Ascending aorta (tissue), 2 donors: Measurements from ENCODE around the gene BRD7. TPM values are rescaled to one million over a fixed set of nuclear protein-coding genes. Genes with fewer than 3 reads are reported as not detected.

Source experiments
- DNase-seq, 2 donors: peaks; one replicate each; pipeline ENCODE4 v3.0.0-alpha.2; 2019; ENCODE audit warnings: low spot score in 2 of 2
- H3K27ac ChIP-seq, 2 donors: fragments of 200-600 bp; sonication (generic); one replicate each; pipeline ENCODE4 v1.5.1; 2016 to 2017; ENCODE audit warnings: mild to moderate bottlenecking in 1 of 2
- H3K27me3 ChIP-seq: fragments of 200-600 bp; sonication (generic); one replicate; pipeline ENCODE4 v1.5.1; 2017
- H3K36me3 ChIP-seq, 2 donors: fragments of 200-600 bp; sonication (generic); one replicate each; pipeline ENCODE4 v1.5.1; 2016
- H3K4me1 ChIP-seq, 2 donors: fragments of 200-600 bp; sonication (generic); one replicate each; pipeline ENCODE4 v1.5.1; 2016 to 2017; ENCODE audit warnings: mild to moderate bottlenecking in 1 of 2
- H3K4me3 ChIP-seq, 2 donors: fragments of 200-600 bp; sonication (generic); one replicate each; pipeline ENCODE4 v1.5.1; 2016 to 2017; ENCODE audit warnings: mild to moderate bottlenecking in 1 of 2
- H3K9me3 ChIP-seq, 2 donors: fragments of 200-600 bp; sonication (generic); one replicate each; pipeline ENCODE4 v1.5.1; 2016
- CTCF ChIP-seq, 3 experiments: fragments of 200-600 bp in 2 of 3; fragments of 450-650 bp in 1 of 3; sonication (generic) in 2 of 3; IDR thresholded peaks; one replicate each; pipeline ENCODE4 v1.5.1; 2016 to 2019; ENCODE audit warnings: antibody characterized with exemption in 3 of 3, mild to moderate bottlenecking in 1 of 3, moderate library complexity in 1 of 3
- intact Hi-C: fragments of 100-400 bp; cut with DNase I; formaldehyde crosslinking; loops from one replicate; pipeline ENCODE4 v1.15.1; 2023
- total RNA-seq: library from RNA; depleted of rRNA; stranded (reverse); fragments of >200 nt; gene quantifications from one replicate; pipeline ENCODE4 v1.1.0, GENCODE V29; 2016

BRD7 gene
- total RNA-seq, 1 donor from 2014 or later, result 17.7 TPM

DNA sequence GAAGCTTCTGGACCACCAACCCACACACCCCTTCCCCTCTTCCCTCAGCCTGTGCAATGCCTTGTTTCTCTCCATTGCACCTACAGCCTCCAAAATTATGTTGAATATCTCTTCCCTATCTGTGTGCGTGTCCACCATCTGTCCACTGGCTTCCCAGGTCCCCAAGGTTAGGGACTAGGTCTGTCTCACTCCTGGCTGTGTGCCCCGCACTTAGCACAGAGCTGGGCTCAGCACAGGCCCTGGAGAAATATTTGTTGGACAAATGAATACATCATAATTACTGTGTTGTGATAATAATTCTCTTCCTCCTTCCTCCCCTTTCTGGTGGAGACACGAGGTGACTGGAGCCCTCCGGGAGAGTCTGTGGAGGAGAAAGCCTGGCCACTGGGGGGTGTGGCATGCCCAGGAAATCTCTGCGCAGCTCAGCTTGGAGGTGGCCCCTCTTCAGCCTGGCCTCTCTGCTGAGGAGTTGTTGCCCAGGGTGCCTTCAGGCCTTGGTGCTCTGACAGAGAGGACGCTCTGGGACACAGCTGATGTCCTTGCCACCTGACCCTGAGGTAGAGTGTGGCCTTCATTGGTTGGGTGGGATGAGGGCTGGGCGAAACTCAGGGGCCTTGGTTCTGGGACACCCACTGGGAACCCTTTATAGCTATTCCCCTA is 3.3 kb upstream of the BRD7 start:
- intact Hi-C loops, result loop anchor here (1.0 to 10.0 kb wide), 5 partner anchors 127 to 433 kb away; partner anchors contain the start of gene CYLD
- no peak for DNase-seq
- peaks cover 5 to 26% of the 10 kb centered on the region in 2 donors for H3K4me1 ChIP-seq
- H3K9me3 ChIP-seq, result no peaks in the 10 kb centered on the region
- no peak overlapping the region for H3K4me3 ChIP-seq
- H3K27me3 ChIP-seq, result no peaks in the 10 kb centered on the region
- H3K27ac ChIP-seq, result peak overlapping the region; percentile 79
- TF ChIP-seq CTCF (IDR thresholded peaks at IDR 0.05), result peak; percentile 17 to 60 (median 30)
- no peaks in the 10 kb centered on the region for H3K36me3 ChIP-seq

DNA sequence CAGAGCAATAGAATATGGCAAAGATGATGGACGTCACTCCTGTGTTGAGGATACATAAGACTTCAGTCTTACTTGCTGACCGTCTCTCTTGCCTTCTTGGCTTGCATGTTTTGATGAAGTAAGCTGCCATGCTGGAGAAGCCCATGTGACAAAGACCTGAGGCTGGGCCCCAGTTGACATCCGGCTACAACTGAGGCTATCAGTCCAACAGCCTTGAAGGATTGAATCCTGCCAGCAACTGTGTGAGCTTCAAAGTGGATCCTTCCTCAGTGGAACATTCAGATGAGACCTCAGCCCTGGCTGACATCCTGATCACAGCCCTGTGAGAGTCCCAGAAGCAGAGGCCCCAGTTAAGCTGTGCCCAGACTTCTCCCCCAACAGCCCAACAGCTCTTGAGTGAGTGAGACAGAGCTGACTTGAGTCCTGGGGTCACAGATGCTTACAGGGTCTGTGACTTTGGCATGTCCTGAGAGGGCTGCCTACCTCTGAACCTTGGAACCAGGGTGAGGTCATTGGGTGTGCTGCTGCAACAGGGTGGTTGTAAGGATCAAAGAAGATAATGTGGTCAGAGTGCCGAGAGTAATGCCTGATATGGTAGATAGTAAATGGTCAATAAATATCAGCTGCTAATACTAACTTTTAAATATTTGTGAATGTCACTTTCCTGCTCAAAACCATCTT is 2.4 kb upstream of the BRD7 start:
- TF ChIP-seq CTCF (IDR thresholded peaks at IDR 0.05), result no peak
- DNase-seq, result no peak
- no peak overlapping the region for H3K4me3 ChIP-seq
- no peaks in the 10 kb centered on the region for H3K9me3 ChIP-seq
- H3K4me1 ChIP-seq, result peaks cover 5 to 34% of the 10 kb centered on the region in 2 donors
- no peak overlapping the region for H3K27ac ChIP-seq
- no peaks in the 10 kb centered on the region for H3K36me3 ChIP-seq
- intact Hi-C loops, result loop anchor here (5.0 to 10.0 kb wide), 2 partner anchors 371 to 434 kb away; partner anchors contain the start of gene CYLD
- H3K27me3 ChIP-seq, result no peaks in the 10 kb centered on the region

- intact Hi-C loops, result loop anchor here (1.0 to 10.0 kb wide), 7 partner anchors 42 to 344 kb away; partner anchors contain the start of genes CNEP1R1, HEATR3, NKD1 and TENT4B
- DNase-seq, result no peak
- H3K4me1 ChIP-seq, result peaks cover 5 to 42% of the 10 kb centered on the region in 2 donors
- H3K36me3 ChIP-seq, result peaks cover 2 to 3% of the 10 kb centered on the region in 2 donors
- peak overlapping the region; percentile 72 to 73 for H3K27ac ChIP-seq
- no peaks in the 10 kb centered on the region for H3K9me3 ChIP-seq
- no peak for TF ChIP-seq CTCF (IDR thresholded peaks at IDR 0.05)
- H3K4me3 ChIP-seq, result peak overlapping the region; percentile 90
- H3K27me3 ChIP-seq, result no peaks in the 10 kb centered on the region
These were observed 481 bp upstream of the BRD7 start for GRCh38 chr16:50369133-50369804.

- no peak for TF ChIP-seq CTCF (IDR thresholded peaks at IDR 0.05)
- Histone ChIP-seq H3K4me3 (peak overlapping the region; percentile 90), H3K4me1 (peaks cover 5 to 35% of the 10 kb centered on the region in 2 donors), H3K9me3 (no peaks in the 10 kb centered on the region), H3K36me3 (peaks cover 13 to 15% of the 10 kb centered on the region in 2 donors), H3K27me3 (no peaks in the 10 kb centered on the region), H3K27ac (peak overlapping the region; percentile 73 to 77)
- intact Hi-C loops, result loop anchor here (2.0 to 10.0 kb wide), 6 partner anchors 41 to 303 kb away; partner anchors contain the start of genes HEATR3, NKD1 and TENT4B
- no peak for DNase-seq
These were observed 895 bp downstream of the BRD7 start for GRCh38 chr16:50367777-50368409.
